ES-I3 (cell line): ENCODE data around the gene CNGA3.

Source experiments
- H3K36me3 ChIP-seq: 2 replicates; pipeline ENCODE4 v1.6.1; 2013; ENCODE audit warnings: mild to moderate bottlenecking, low read length, control low read depth, moderate library complexity; ENCODE audit not compliant: insufficient read depth
- H3K4me1 ChIP-seq: 2 replicates; pipeline ENCODE4 v1.6.1; 2013; ENCODE audit warnings: mild to moderate bottlenecking, control low read depth, low read length; ENCODE audit not compliant: insufficient read depth
- H3K9ac ChIP-seq: 2 replicates; pipeline ENCODE4 v1.6.1; 2013; ENCODE audit warnings: low read depth, mild to moderate bottlenecking, low read length, moderate library complexity
- H3K9me3 ChIP-seq: 2 replicates; pipeline ENCODE4 v1.6.1; 2013; ENCODE audit warnings: mild to moderate bottlenecking, low read length, moderate library complexity; ENCODE audit not compliant: control insufficient read depth, insufficient read depth

The CNGA3 gene

GRCh38 chr2:98389251-98389605 is 43.0 kb downstream of the CNGA3 start:
- Histone ChIP-seq H3K9ac (no peak overlapping the region), H3K4me1 (peaks cover 1% of the 10 kb centered on the region; the same call in 1 of the 2 replicates), H3K9me3 (no peaks in the 10 kb centered on the region)

GRCh38 chr2:98390571-98391476 is 44.6 kb downstream of the CNGA3 start:
- H3K9me3 ChIP-seq: no peaks in the 10 kb centered on the region
- peaks cover 5% of the 10 kb centered on the region; the same call in 1 of the 2 replicates for H3K4me1 ChIP-seq
- H3K36me3 ChIP-seq: no peaks in the 10 kb centered on the region
- no peak overlapping the region for H3K9ac ChIP-seq

More at GRCh38 chr2:98389251-98389605, 43.0 kb downstream of the CNGA3 start:
- no peaks in the 10 kb centered on the region for H3K36me3 ChIP-seq

GRCh38 chr2:98391581-98392270 is 45.5 kb downstream of the CNGA3 start:
- Histone ChIP-seq H3K9ac (no peak overlapping the region), H3K4me1 (peaks cover 5% of the 10 kb centered on the region; the same call in 1 of the 2 replicates), H3K36me3 (no peaks in the 10 kb centered on the region), H3K9me3 (no peaks in the 10 kb centered on the region)

DNA sequence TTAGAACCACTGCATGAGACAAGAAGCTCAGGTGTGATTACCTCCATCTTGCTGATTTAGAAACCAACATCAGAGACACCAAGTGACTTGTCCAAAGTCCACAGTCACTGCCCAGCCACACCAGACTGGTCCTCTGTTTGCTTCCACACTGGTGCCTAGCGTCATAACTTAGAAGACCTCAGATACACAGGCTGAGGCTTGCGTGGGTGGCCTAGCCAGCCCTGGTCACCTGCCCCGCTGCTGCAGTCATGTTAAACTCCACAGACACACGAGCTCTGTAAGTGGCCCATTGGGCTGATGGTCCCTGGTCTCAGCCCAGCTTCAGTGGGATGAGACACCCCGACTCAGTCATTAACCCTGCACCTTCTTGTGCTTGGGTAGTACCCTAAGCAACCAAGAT is 47.1 kb downstream of the CNGA3 start:
- Histone ChIP-seq H3K9ac (no peak overlapping the region), H3K9me3 (no peaks in the 10 kb centered on the region), H3K36me3 (no peaks in the 10 kb centered on the region), H3K4me1 (peaks cover 5% of the 10 kb centered on the region; the same call in 1 of the 2 replicates)

GRCh38 chr2:98394595-98395153 is 48.4 kb downstream of the CNGA3 start:
- Histone ChIP-seq H3K4me1 (peaks cover 5% of the 10 kb centered on the region; the same call in 1 of the 2 replicates), H3K9me3 (no peaks in the 10 kb centered on the region), H3K36me3 (no peaks in the 10 kb centered on the region), H3K9ac (no peak overlapping the region)

GRCh38 chr2:98395977-98396376 is 49.7 kb downstream of the CNGA3 start:
- H3K4me1 ChIP-seq: peaks cover 5% of the 10 kb centered on the region; the same call in 1 of the 2 replicates
- no peak overlapping the region for H3K9ac ChIP-seq
- H3K36me3 ChIP-seq: no peaks in the 10 kb centered on the region
- no peaks in the 10 kb centered on the region for H3K9me3 ChIP-seq

DNA sequence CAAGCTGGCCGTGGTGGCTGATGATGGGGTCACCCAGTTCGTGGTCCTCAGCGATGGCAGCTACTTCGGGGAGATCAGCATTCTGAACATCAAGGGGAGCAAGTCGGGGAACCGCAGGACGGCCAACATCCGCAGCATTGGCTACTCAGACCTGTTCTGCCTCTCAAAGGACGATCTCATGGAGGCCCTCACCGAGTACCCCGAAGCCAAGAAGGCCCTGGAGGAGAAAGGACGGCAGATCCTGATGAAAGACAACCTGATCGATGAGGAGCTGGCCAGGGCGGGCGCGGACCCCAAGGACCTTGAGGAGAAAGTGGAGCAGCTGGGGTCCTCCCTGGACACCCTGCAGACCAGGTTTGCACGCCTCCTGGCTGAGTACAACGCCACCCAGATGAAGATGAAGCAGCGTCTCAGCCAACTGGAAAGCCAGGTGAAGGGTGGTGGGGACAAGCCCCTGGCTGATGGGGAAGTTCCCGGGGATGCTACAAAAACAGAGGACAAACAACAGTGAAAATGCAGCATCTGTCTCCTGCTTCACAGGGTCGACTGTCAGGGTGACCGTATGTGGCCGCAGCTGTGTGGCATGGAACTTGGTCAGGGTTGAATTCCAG is 50.6 kb downstream of the CNGA3 start:
- H3K9me3 ChIP-seq: no peaks in the 10 kb centered on the region
- H3K4me1 ChIP-seq: peaks cover 5% of the 10 kb centered on the region; the same call in 1 of the 2 replicates
- no peak overlapping the region for H3K9ac ChIP-seq
- H3K36me3 ChIP-seq: no peaks in the 10 kb centered on the region

- Histone ChIP-seq H3K4me1 (peaks cover 4% of the 10 kb centered on the region; the same call in 1 of the 2 replicates), H3K9ac (no peak overlapping the region), H3K36me3 (no peaks in the 10 kb centered on the region)
Observed at GRCh38 chr2:98399140-98399539, 52.9 kb downstream of the CNGA3 start.

GRCh38 chr2:98403878-98404277 is 57.6 kb downstream of the CNGA3 start:
- H3K9me3 ChIP-seq: no peaks in the 10 kb centered on the region
- no peaks in the 10 kb centered on the region for H3K36me3 ChIP-seq
- peaks cover 8% of the 10 kb centered on the region for H3K4me1 ChIP-seq
- no peak overlapping the region for H3K9ac ChIP-seq

More at GRCh38 chr2:98399140-98399539, 52.9 kb downstream of the CNGA3 start:
- H3K9me3 ChIP-seq: no peaks in the 10 kb centered on the region

DNA sequence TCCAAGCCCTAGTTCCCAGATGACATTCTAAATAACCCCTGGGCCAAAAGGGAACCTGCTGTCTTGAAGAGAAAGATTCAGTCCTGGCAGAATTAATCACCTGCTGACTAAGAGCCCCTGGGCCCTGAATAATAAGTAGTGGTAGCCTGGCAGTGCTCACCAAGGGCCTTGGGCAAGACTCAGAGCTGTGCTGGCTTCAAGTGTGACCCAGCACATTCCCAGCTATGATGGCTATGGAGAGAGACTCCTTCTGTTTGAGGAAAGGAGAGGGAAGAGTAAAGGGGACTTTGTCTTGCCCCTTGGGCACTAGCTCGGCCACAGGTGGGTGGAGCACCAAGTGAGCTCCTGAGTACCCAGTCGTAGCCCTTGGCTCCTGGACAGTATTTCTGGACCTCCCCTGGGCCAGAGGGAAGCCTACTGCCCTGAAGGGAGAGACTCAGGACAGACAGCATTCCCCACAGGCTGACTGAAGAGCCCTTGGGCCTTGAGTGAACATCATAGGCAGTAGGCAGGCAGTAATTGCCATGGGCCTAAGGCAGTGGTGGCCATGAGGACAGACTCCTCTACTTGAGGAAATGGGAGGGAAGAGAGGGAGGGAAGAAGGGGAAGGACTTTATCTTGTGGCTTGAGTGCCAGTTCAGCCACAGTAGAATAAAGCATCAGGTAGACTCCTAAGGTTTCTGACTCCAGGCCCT is 58.4 kb downstream of the CNGA3 start:
- H3K9ac ChIP-seq: no peak overlapping the region
- H3K4me1 ChIP-seq: peaks cover 9% of the 10 kb centered on the region
- no peaks in the 10 kb centered on the region for H3K9me3 ChIP-seq
- H3K36me3 ChIP-seq: no peaks in the 10 kb centered on the region

- Histone ChIP-seq H3K4me1 (peaks cover 9% of the 10 kb centered on the region), H3K9me3 (no peaks in the 10 kb centered on the region), H3K9ac (no peak overlapping the region), H3K36me3 (no peaks in the 10 kb centered on the region)
Observed at GRCh38 chr2:98405301-98405700, 59.0 kb downstream of the CNGA3 start.

DNA sequence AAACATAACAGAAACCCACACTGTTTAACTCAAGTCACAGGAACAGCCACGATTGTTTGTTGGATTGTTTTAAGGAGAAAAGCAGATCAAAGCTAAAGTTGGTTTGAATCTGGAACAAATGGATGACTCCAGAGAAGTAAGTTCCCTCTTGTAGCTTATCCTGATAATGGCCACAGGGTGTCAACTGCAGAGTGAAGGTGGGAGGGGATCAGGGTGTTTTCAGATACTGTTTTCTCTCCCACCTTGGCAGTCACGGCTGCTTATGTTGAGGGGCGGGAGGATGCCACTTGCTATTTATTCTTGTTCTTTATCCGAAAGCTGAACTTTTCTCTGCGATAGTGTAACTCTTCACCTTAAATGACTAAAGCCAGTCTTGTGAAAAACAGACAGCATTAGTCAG is 61.9 kb downstream of the CNGA3 start:
- Histone ChIP-seq H3K36me3 (no peaks in the 10 kb centered on the region), H3K9ac (no peak overlapping the region), H3K9me3 (no peaks in the 10 kb centered on the region), H3K4me1 (peaks cover 9% of the 10 kb centered on the region)

- peaks cover 3% of the 10 kb centered on the region; the same call in 1 of the 2 replicates for H3K9me3 ChIP-seq
- peaks cover 9% of the 10 kb centered on the region for H3K4me1 ChIP-seq
- no peak overlapping the region for H3K9ac ChIP-seq
- no peaks in the 10 kb centered on the region for H3K36me3 ChIP-seq
Observed at GRCh38 chr2:98412751-98413458, 66.6 kb downstream of the CNGA3 start.
